Sigmoid colon (tissue), 7 donors: ENCODE results near the gene MRTFB. TPM values are rescaled to one million over a fixed set of nuclear protein-coding genes. Genes with fewer than 3 reads are reported as not detected.

Experiments
- DNase-seq: peaks from one replicate; pipeline ENCODE4 v3.0.0-alpha.2; 2019
- H3K27ac ChIP-seq, 4 donors: fragments of 200-600 bp; sonication (generic); one replicate each; pipeline ENCODE4 v1.5.1; 2016 to 2019; ENCODE audit warnings: mild to moderate bottlenecking in 1 of 4
- H3K27me3 ChIP-seq, 3 donors: fragments of 200-600 bp; sonication (generic); one replicate each; pipeline ENCODE4 v1.5.1; 2019; ENCODE audit warnings: mild to moderate bottlenecking in 1 of 3
- H3K36me3 ChIP-seq, 4 donors: fragments of 200-600 bp; sonication (generic); one replicate each; pipeline ENCODE4 v1.5.1; 2016 to 2019
- H3K4me1 ChIP-seq, 4 donors: fragments of 200-600 bp; sonication (generic); one replicate each; pipeline ENCODE4 v1.5.1; 2017 to 2019
- H3K4me3 ChIP-seq, 4 donors: fragments of 200-600 bp; sonication (generic); one replicate each; pipeline ENCODE4 v1.5.1; 2017 to 2019; ENCODE audit warnings: mild to moderate bottlenecking in 2 of 4, moderate library complexity in 1 of 4
- H3K9me3 ChIP-seq, 4 donors: fragments of 200-600 bp in 3 of 4; sonication (generic) in 3 of 4; one replicate each; pipeline versions ENCODE4 v1.5.1 to v1.6.1; 2013 to 2019
- EP300 ChIP-seq, 4 donors: sonication (generic); formaldehyde crosslinking; IDR thresholded peaks; one replicate each; pipeline ENCODE4 v1.6.1; 2017; ENCODE audit warnings: antibody characterized with exemption in 4 of 4
- POLR2A ChIP-seq, 2 donors: fragments of 450-650 bp; IDR thresholded peaks; one replicate each; pipeline ENCODE4 v1.6.1; 2016; ENCODE audit warnings: antibody characterized with exemption in 2 of 2, mild to moderate bottlenecking in 2 of 2, moderate library complexity in 2 of 2
- POLR2AphosphoS5 ChIP-seq, 4 donors: sonication (generic); formaldehyde crosslinking; IDR thresholded peaks; one replicate each; pipeline ENCODE4 v1.6.1; 2017; ENCODE audit warnings: antibody characterized with exemption in 4 of 4
- WGBS, 2 donors: extraction: QIAGEN DNeasy Blood & Tissue Kit; methylation state at CpG; one replicate each; pipeline ENCODE4 v1.1.7; 2013; 5-methylcytosine and 5-hydroxymethylcytosine counted together
- intact Hi-C: fragments of 100-400 bp; cut with DNase I; formaldehyde crosslinking; loops from one replicate; pipeline ENCODE4 v1.15.1; 2023
- polyA plus RNA-seq, 3 donors: library from polyadenylated mRNA; stranded (reverse); fragments of 200-250 nt; gene quantifications; one replicate each; pipeline ENCODE4 v1.2.3, GENCODE V29; 2013
- total RNA-seq, 4 donors: library from RNA; depleted of rRNA; stranded (reverse); fragments of >200 nt; gene quantifications; one replicate each; pipeline ENCODE4 v1.1.0, GENCODE V29; 2016
- TF ChIP-seq, protein P1 (sequence below), 4 experiments: fragments of 450-650 bp in 3 of 4; fragments of 200-600 bp in 1 of 4; IDR thresholded peaks; one replicate each; pipeline ENCODE4 v1.5.1; 2016 to 2019; ENCODE audit warnings: antibody characterized with exemption in 4 of 4, mild to moderate bottlenecking in 3 of 4, moderate library complexity in 2 of 4
- donor health status: healthy with polysubstance abuse.
- donor health status: Bipolar disorder and iron deficiency.
- donor health status: healthy.

Gene MRTFB
- total and polyA plus RNA-seq, 7 donors, result 4.6 to 44.6 (median 23.2) TPM

DNA sequence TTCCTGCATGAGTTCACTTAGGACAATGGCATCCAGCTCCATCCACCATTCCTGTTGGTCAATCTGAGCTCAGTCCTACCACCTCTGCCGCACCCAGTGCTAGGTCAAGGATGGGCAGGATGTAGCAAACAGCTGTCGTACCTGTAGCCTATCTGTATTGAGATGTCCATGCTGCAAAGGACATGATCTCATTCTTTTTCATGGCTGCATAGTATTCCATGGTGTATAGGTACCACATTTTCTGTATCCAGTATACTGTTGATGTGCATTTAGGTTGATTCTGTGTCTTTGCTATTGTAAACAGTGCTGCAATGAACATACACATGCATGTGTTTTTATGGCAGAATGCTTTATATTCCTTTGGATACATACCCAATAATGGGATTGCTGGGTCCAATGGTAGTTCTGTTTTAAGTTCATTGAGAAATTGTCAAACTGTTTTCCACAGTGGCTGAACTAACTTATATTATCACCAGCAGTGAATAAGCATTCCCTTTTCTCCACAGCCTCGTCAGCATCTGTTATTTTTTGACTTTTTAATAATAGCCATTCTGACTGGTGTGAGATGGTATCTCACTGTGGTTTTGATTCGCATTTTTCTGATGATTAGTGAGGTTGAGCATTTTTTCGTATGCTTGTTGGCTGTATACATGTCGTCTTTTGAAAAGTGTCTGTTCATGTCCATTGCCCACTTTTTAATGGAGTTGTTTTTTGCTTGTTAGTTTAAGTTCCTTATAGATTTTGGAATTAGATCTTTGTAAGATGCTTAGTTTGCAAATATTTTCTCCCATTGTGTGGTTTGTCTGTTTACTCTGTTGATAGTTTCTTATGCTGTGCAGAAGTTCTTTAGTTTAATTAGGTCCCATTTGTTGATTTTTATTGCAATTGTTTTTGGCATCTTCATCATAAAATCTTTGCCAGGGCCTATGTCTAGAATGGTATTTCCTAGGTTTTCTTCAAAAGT is 7.2 kb upstream of the MRTFB start:
- H3K9me3 ChIP-seq, result no peaks in the 10 kb centered on the region
- DNase-seq, result no peak
- 93% methylated on average over 6 of the region's 6 CpGs for WGBS, 2 donors
- H3K4me3 ChIP-seq, result no peak overlapping the region
- H3K27me3 ChIP-seq, result no peaks in the 10 kb centered on the region
- H3K4me1 ChIP-seq, result no peaks in the 10 kb centered on the region
- intact Hi-C loops, result no loop called here
- no peak overlapping the region for H3K27ac ChIP-seq
- H3K36me3 ChIP-seq, result no peaks in the 10 kb centered on the region
- TF ChIP-seq EP300 (IDR thresholded peaks at IDR 0.05) (no peak), POLR2AphosphoS5 (IDR thresholded peaks at IDR 0.05) (no peak), POLR2A (IDR thresholded peaks at IDR 0.05) (no peak)
- TF ChIP-seq, protein P1, sequence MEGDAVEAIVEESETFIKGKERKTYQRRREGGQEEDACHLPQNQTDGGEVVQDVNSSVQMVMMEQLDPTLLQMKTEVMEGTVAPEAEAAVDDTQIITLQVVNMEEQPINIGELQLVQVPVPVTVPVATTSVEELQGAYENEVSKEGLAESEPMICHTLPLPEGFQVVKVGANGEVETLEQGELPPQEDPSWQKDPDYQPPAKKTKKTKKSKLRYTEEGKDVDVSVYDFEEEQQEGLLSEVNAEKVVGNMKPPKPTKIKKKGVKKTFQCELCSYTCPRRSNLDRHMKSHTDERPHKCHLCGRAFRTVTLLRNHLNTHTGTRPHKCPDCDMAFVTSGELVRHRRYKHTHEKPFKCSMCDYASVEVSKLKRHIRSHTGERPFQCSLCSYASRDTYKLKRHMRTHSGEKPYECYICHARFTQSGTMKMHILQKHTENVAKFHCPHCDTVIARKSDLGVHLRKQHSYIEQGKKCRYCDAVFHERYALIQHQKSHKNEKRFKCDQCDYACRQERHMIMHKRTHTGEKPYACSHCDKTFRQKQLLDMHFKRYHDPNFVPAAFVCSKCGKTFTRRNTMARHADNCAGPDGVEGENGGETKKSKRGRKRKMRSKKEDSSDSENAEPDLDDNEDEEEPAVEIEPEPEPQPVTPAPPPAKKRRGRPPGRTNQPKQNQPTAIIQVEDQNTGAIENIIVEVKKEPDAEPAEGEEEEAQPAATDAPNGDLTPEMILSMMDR (IDR thresholded peaks at IDR 0.05), result no peak

- 95% methylated on average over 4 of the region's 4 CpGs for WGBS, 2 donors
- TF ChIP-seq, protein P1 (IDR thresholded peaks at IDR 0.05), result no peak
- TF ChIP-seq POLR2AphosphoS5 (IDR thresholded peaks at IDR 0.05) (no peak), EP300 (IDR thresholded peaks at IDR 0.05) (no peak)
- no peaks in the 10 kb centered on the region for H3K9me3 ChIP-seq
- no peaks in the 10 kb centered on the region for H3K27me3 ChIP-seq
- H3K4me1 ChIP-seq, result peaks cover 0 to 22% (median 13%) of the 10 kb centered on the region in 4 donors
- H3K4me3 ChIP-seq, result no peak overlapping the region
- intact Hi-C loops, result loop anchor here (5.0 kb wide), 2 partner anchors 117 to 148 kb away; partner anchors contain the start of gene ERCC4
- no peaks in the 10 kb centered on the region for H3K36me3 ChIP-seq
- H3K27ac ChIP-seq, result no peak overlapping the region
- DNase-seq, result no peak
Observed at GRCh38 chr16:14069818-14070217, 1.3 kb upstream of the MRTFB start.

DNA sequence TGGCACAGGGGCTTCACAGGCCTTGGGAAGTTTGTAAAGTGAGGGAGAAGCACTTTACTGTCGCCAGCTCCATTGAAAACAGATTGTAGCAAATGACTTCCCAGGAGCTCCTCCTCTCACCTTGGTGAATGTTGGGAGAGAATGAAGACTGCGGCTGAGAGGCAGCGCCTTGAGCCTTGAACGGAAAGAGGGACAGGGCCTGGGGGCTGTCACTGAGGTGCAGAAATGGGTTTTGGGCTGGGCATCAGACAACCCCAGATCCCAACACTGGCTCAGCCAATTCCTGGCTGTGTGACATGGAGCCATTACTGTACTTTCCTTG is 603 bp upstream of the MRTFB start:
- Histone ChIP-seq H3K4me1 (peaks cover 0 to 22% (median 13%) of the 10 kb centered on the region in 4 donors), H3K4me3 (peak overlapping the region; percentile 91 to 96 (median 94)), H3K9me3 (no peaks in the 10 kb centered on the region), H3K36me3 (no peaks in the 10 kb centered on the region), H3K27ac (peak overlapping the region; percentile 78 to 84 (median 82)), H3K27me3 (no peaks in the 10 kb centered on the region)
- intact Hi-C loops, result loop anchor here (5.0 kb wide), 2 partner anchors 117 to 148 kb away; partner anchors contain the start of gene ERCC4
- WGBS, 2 donors, result 30 to 78% methylated on average over 4 of the region's 4 CpGs
- no peak for DNase-seq
- TF ChIP-seq POLR2AphosphoS5 (IDR thresholded peaks at IDR 0.05) (no peak), POLR2A (IDR thresholded peaks at IDR 0.05) (no peak), EP300 (IDR thresholded peaks at IDR 0.05) (no peak)
- TF ChIP-seq, protein P1 (IDR thresholded peaks at IDR 0.05), result no peak

GRCh38 chr16:14071576-14072271 is 605 bp downstream of the MRTFB start:
- Histone ChIP-seq H3K4me3 (peak overlapping the region; percentile 91 to 96 (median 94)), H3K4me1 (peaks cover 0 to 22% (median 13%) of the 10 kb centered on the region in 4 donors), H3K36me3 (no peaks in the 10 kb centered on the region), H3K27ac (peak overlapping the region; percentile 78 to 84 (median 82)), H3K27me3 (no peaks in the 10 kb centered on the region), H3K9me3 (no peaks in the 10 kb centered on the region)
- WGBS, 2 donors, result 1 to 2% methylated on average over 32 of the region's 32 CpGs
- DNase-seq, result no peak
- TF ChIP-seq, protein P1 (IDR thresholded peaks at IDR 0.05), result no peak
- TF ChIP-seq POLR2A (IDR thresholded peaks at IDR 0.05), result no peak
- no peak for TF ChIP-seq POLR2AphosphoS5 (IDR thresholded peaks at IDR 0.05)
- TF ChIP-seq EP300 (IDR thresholded peaks at IDR 0.05), result no peak
- intact Hi-C loops, result loop anchor here (5.0 kb wide), 2 partner anchors 116 to 149 kb away; partner anchors contain the start of gene ERCC4
